GM23338 (cell line): Measurements from ENCODE around the gene BICC1.

Experiments used
- CTCF ChIP-seq, 2 experiments: fragments of 200-600 bp in 1 of 2; sonication (generic) in 1 of 2; conservative IDR thresholded peaks; 2 replicates each; pipeline versions ENCODE4 v1.5.1 to v1.6.1; 2016 to 2017; ENCODE audit warnings: antibody characterized with exemption in 2 of 2, low read depth in 2 of 2, mild to moderate bottlenecking in 2 of 2, moderate library complexity in 1 of 2
- POLR2AphosphoS5 ChIP-seq: IDR thresholded peaks from 2 replicates; pipeline ENCODE4 v1.6.1; 2016; ENCODE audit warnings: antibody characterized with exemption, low read depth

GRCh38 chr10:58674251-58674650 is 161.6 kb downstream of the BICC1 start:
- TF ChIP-seq POLR2AphosphoS5: no peak
- no peak for TF ChIP-seq CTCF (conservative IDR thresholded peaks at IDR 0.05; ENCODE audit: low read depth in 2 of 2)
